ENCODE results near the gene MEGF11.

Gene MEGF11

DNA sequence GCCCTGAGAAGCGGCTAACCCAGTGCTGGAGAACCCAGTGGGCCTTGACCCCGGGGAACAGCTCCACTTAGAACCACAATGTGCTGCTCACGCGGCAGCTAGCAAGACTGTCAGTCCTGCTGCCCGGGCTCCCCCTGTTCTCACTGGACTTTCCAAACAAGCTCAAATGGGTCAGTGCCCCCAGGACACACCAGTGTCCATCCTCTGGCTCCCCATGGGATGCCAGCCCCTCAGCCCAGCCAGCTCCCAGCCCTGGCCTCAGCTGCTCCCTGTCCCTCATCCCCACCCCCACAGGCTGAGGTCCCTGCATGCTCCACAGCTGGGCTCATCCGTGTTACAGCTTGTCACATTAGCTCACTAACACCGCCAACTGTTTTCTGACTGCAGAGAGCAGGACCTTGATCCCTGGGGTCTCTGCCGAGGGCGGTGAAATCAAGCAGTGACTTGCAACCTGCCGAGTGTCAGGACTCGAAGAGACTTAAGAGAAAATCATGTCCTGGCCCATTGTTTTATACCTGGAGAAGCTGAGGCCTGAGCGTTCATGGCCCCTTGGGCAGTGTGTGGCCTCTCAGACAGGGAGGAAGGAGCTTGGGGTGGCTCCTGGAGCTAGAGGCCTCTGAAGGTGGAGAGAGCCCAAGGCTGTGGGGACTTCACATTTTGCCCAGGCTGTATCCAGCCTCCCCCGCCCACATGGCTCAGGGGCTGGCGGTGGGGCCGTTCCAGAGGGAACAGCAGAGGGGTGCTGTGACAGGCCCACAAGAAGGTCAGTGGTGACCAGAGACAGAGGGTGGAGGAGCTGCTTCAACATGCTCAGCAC, 157.5 kb downstream of the MEGF11 start:
- Mint-ChIP-seq H3K4me1 (ENCODE audit: low read depth in 2 of 2) (no peaks in the 10 kb centered on the region), H3K9me3 (no peaks in the 10 kb centered on the region), H3K27ac (no peak overlapping the region), H3K4me3 (no peak overlapping the region), H3K27me3 (peaks cover 24 to 88% of the 10 kb centered on the region in 2 donors), H3K36me3 (ENCODE audit: insufficient read depth) (peaks cover 6% of the 10 kb centered on the region)
- no peak for ATAC-seq (replicated peaks)
- DNase-seq: no peak

DNA sequence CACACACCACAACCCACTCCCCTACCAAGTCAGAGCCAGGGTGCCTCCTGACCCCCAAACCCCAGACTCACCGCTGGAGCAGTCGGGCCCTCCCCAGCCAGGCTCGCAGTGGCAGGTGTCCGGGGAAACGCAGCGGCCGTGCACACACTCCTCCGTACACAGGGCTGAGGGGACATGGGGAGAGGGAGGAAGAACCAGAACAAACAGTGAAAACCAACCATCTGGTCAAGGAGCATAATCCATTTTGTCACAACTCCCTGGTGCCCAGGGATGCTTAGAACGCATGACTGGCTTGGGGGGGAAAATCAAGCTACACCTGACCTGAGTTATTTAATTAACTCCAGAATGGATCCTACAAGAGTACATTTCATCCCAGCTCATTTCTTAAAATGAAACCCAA, 159.2 kb downstream of the MEGF11 start:
- no peak for ATAC-seq (replicated peaks)
- H3K4me3 Mint-ChIP-seq: no peak overlapping the region
- H3K36me3 Mint-ChIP-seq (ENCODE audit: insufficient read depth): peaks cover 6% of the 10 kb centered on the region
- H3K27ac Mint-ChIP-seq: no peak overlapping the region
- H3K27me3 Mint-ChIP-seq: peaks cover 21 to 76% of the 10 kb centered on the region in 2 donors
- DNase-seq: no peak
- no peaks in the 10 kb centered on the region for H3K9me3 Mint-ChIP-seq
- no peaks in the 10 kb centered on the region for H3K4me1 Mint-ChIP-seq (ENCODE audit: low read depth in 2 of 2)

GRCh38 chr15:66092053-66093016, 161.2 kb downstream of the MEGF11 start:
- Mint-ChIP-seq H3K36me3 (ENCODE audit: insufficient read depth) (peaks cover 3% of the 10 kb centered on the region), H3K27ac (no peak overlapping the region), H3K9me3 (no peaks in the 10 kb centered on the region), H3K4me3 (no peak overlapping the region), H3K4me1 (ENCODE audit: low read depth in 2 of 2) (no peaks in the 10 kb centered on the region), H3K27me3 (peaks cover 30 to 76% of the 10 kb centered on the region in 2 donors)
- DNase-seq: no peak
- no peak for ATAC-seq (replicated peaks)

DNA sequence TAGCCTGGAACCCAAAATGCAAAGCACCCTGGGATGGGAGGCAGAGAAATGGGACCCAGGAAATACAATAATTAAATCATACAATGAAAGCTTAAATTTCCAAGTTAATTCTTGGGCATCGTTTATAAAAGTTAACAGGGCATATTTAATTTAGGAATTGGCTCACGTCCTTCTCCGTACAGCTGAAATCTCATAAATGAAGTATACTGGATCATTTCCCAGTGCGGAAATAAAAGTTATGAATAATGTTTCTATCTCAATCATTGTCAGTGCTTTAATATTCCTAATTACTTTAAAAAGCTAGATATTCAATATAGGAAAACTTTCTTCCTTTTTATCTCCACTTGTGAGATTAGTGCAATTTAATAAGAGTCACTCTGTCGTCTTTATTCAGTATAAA, 164.0 kb downstream of the MEGF11 start:
- ATAC-seq (replicated peaks) (no peak), DNase-seq (no peak)
- H3K4me1 Mint-ChIP-seq (ENCODE audit: low read depth in 2 of 2): no peaks in the 10 kb centered on the region
- no peak overlapping the region for H3K4me3 Mint-ChIP-seq
- no peaks in the 10 kb centered on the region for H3K36me3 Mint-ChIP-seq (ENCODE audit: insufficient read depth)
- H3K27me3 Mint-ChIP-seq: peaks cover 43 to 77% of the 10 kb centered on the region in 2 donors
- H3K9me3 Mint-ChIP-seq: peaks cover 0 to 2% of the 10 kb centered on the region in 2 donors
- H3K27ac Mint-ChIP-seq: no peak overlapping the region

DNA sequence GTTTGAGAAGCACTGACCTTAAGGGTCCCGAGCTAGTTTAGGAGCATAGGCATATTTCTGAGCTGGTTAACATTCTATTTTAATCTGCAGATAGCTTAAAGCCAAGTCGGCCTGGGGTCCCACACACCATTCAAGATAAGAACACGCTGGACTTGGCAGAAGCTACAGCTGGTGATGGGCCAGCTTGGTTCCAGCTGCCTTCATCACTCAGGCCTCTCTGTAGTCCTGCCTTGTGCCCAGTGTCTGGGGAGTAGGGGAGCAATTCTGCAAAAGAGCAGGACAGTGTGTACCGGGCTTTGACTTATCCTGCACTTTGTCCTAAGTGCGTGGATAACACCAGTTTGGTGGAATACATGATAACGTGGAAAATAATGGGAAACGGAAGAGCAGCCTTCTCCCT, 164.5 kb downstream of the MEGF11 start:
- no peaks in the 10 kb centered on the region for H3K4me1 Mint-ChIP-seq (ENCODE audit: low read depth in 2 of 2)
- no peaks in the 10 kb centered on the region for H3K36me3 Mint-ChIP-seq (ENCODE audit: insufficient read depth)
- no peak overlapping the region for H3K4me3 Mint-ChIP-seq
- H3K9me3 Mint-ChIP-seq: peaks cover 0 to 7% of the 10 kb centered on the region in 2 donors
- H3K27me3 Mint-ChIP-seq: peaks cover 44 to 77% of the 10 kb centered on the region in 2 donors
- ATAC-seq (replicated peaks): no peak
- H3K27ac Mint-ChIP-seq: no peak overlapping the region
- DNase-seq: no peak

DNA sequence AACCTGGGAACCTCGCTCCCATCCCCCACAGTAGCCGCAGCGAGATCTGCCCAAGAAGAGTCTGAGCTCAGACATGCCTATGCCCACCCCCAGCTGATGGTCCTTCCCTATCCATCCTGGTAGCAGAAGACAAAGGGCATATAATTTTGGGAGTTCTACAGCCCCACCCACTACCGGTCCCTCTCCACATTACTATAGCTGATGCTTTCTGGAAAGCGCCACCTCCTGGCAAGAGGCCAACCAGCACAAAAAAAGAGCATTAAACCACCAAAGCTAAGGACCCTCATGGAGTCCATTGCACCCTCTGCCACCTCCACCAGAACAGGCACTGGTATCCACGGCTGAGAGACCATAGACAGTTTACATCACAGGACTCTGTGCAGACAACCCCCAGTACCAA, 168.4 kb downstream of the MEGF11 start:
- no peaks in the 10 kb centered on the region for H3K36me3 Mint-ChIP-seq (ENCODE audit: insufficient read depth)
- H3K4me3 Mint-ChIP-seq: no peak overlapping the region
- no peak for ATAC-seq (replicated peaks)
- no peaks in the 10 kb centered on the region for H3K4me1 Mint-ChIP-seq (ENCODE audit: low read depth in 2 of 2)
- H3K27me3 Mint-ChIP-seq: peaks cover 55 to 85% of the 10 kb centered on the region in 2 donors
- DNase-seq: no peak
- no peak overlapping the region for H3K27ac Mint-ChIP-seq
- peaks cover 0 to 7% of the 10 kb centered on the region in 2 donors for H3K9me3 Mint-ChIP-seq

GRCh38 chr15:66084704-66085103, 168.8 kb downstream of the MEGF11 start:
- no peaks in the 10 kb centered on the region for H3K4me1 Mint-ChIP-seq (ENCODE audit: low read depth in 2 of 2)
- H3K4me3 Mint-ChIP-seq: no peak overlapping the region
- no peak for DNase-seq
- H3K36me3 Mint-ChIP-seq (ENCODE audit: insufficient read depth): no peaks in the 10 kb centered on the region
- no peak overlapping the region for H3K27ac Mint-ChIP-seq
- H3K9me3 Mint-ChIP-seq: peaks cover 0 to 7% of the 10 kb centered on the region in 2 donors
- H3K27me3 Mint-ChIP-seq: peaks cover 57 to 89% of the 10 kb centered on the region in 2 donors
- no peak for ATAC-seq (replicated peaks)

DNA sequence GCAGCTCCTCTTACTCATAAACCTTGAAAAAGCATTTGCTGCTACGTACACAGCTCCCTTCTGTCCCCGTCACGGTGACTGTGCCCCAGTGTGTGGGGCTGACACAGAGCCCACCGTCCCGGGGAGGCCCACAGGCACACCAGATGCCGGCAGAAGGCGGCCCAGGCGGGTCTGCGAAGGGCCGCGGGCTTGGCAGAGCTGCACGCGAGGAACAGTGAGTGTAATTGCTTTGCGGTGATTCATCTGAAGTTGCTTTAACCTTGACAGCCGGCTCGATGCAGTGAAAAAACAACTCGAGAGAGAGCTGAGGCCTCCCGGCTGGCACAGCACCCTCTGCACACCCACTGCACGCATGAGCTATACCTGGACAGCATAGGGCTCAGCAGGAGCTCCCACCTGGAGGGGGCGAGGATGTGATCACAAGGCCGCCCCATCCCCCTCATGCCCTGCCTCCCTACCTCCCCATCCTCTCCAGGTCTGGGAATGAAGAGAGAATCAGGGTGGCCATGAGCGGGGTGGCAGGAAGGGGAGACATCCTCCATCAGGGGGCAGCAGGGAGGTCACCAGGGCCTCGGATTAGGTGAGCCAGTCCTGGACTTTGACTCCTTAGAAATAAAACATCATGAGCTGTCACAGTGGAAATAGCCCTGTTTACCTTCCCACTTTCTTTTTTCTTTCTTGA, 172.7 kb downstream of the MEGF11 start:
- no peak for DNase-seq
- Mint-ChIP-seq H3K4me1 (ENCODE audit: low read depth in 2 of 2) (no peaks in the 10 kb centered on the region), H3K36me3 (ENCODE audit: insufficient read depth) (no peaks in the 10 kb centered on the region), H3K27me3 (peaks cover 60 to 91% of the 10 kb centered on the region in 2 donors), H3K27ac (no peak overlapping the region), H3K4me3 (no peak overlapping the region), H3K9me3 (peaks cover 0 to 7% of the 10 kb centered on the region in 2 donors)
- ATAC-seq (replicated peaks): no peak

- no peaks in the 10 kb centered on the region for H3K4me1 Mint-ChIP-seq (ENCODE audit: low read depth in 2 of 2)
- H3K36me3 Mint-ChIP-seq (ENCODE audit: insufficient read depth): no peaks in the 10 kb centered on the region
- ATAC-seq (replicated peaks) (no peak), DNase-seq (no peak)
- no peak overlapping the region for H3K4me3 Mint-ChIP-seq
- no peaks in the 10 kb centered on the region for H3K9me3 Mint-ChIP-seq
- H3K27me3 Mint-ChIP-seq: peaks cover 49 to 81% of the 10 kb centered on the region in 2 donors
- H3K27ac Mint-ChIP-seq: no peak overlapping the region
Observed at GRCh38 chr15:66078929-66079275, 174.6 kb downstream of the MEGF11 start.

- Mint-ChIP-seq H3K4me1 (ENCODE audit: low read depth in 2 of 2) (no peaks in the 10 kb centered on the region), H3K4me3 (no peak overlapping the region), H3K9me3 (no peaks in the 10 kb centered on the region), H3K27me3 (peaks cover 52 to 85% of the 10 kb centered on the region in 2 donors), H3K36me3 (ENCODE audit: insufficient read depth) (no peaks in the 10 kb centered on the region), H3K27ac (no peak overlapping the region)
- ATAC-seq (replicated peaks) (no peak), DNase-seq (no peak)
Observed at GRCh38 chr15:66078196-66078928, 175.2 kb downstream of the MEGF11 start.

- Mint-ChIP-seq H3K27ac (no peak overlapping the region), H3K9me3 (no peaks in the 10 kb centered on the region), H3K36me3 (ENCODE audit: insufficient read depth) (no peaks in the 10 kb centered on the region), H3K27me3 (peaks cover 47 to 83% of the 10 kb centered on the region in 2 donors), H3K4me3 (no peak overlapping the region), H3K4me1 (ENCODE audit: low read depth in 2 of 2) (no peaks in the 10 kb centered on the region)
- no peak for DNase-seq
- ATAC-seq (replicated peaks): no peak
Observed at GRCh38 chr15:66077320-66077663, 176.3 kb downstream of the MEGF11 start.

GRCh38 chr15:66076591-66077319, 176.8 kb downstream of the MEGF11 start:
- DNase-seq: no peak

More at GRCh38 chr15:66076591-66077319, 176.8 kb downstream of the MEGF11 start:
- H3K4me3 Mint-ChIP-seq: no peak overlapping the region
- no peaks in the 10 kb centered on the region for H3K9me3 Mint-ChIP-seq
- no peaks in the 10 kb centered on the region for H3K4me1 Mint-ChIP-seq (ENCODE audit: low read depth in 2 of 2)
- no peak overlapping the region for H3K27ac Mint-ChIP-seq
- H3K36me3 Mint-ChIP-seq (ENCODE audit: insufficient read depth): no peaks in the 10 kb centered on the region
- no peak for ATAC-seq (replicated peaks)
- H3K27me3 Mint-ChIP-seq: peaks cover 52 to 83% of the 10 kb centered on the region in 2 donors
